Peyer's patch (tissue), 4 donors: ENCODE data around the gene CFD. TPM values are rescaled to one million over a fixed set of nuclear protein-coding genes. Genes with fewer than 3 reads are reported as not detected.

Source experiments
- DNase-seq, 3 donors: peaks; one replicate each; pipeline ENCODE4 v3.0.0-alpha.2; 2017 to 2019
- H3K27ac ChIP-seq, 4 donors: fragments of 200-600 bp; sonication (generic); one replicate each; pipeline ENCODE4 v1.5.1; 2016 to 2019
- H3K27me3 ChIP-seq, 2 donors: fragments of 200-600 bp; sonication (generic); one replicate each; pipeline ENCODE4 v1.5.1; 2019
- H3K36me3 ChIP-seq, 3 donors: fragments of 200-600 bp; sonication (generic); one replicate each; pipeline ENCODE4 v1.5.1; 2016 to 2019
- H3K4me1 ChIP-seq, 4 donors: fragments of 200-600 bp; sonication (generic); one replicate each; pipeline ENCODE4 v1.5.1; 2016 to 2019
- H3K4me3 ChIP-seq, 4 donors: fragments of 200-600 bp; sonication (generic); 1 replicate in 3 of 4; 2 replicates in 1 of 4; pipeline ENCODE4 v1.5.1; 2016 to 2019; ENCODE audit warnings: mild to moderate bottlenecking in 1 of 4
- H3K9me3 ChIP-seq, 4 donors: fragments of 200-600 bp; sonication (generic); one replicate each; pipeline ENCODE4 v1.5.1; 2016 to 2019; ENCODE audit warnings: mild to moderate bottlenecking in 1 of 4
- POLR2A ChIP-seq, 2 donors: fragments of 450-650 bp; IDR thresholded peaks; one replicate each; pipeline ENCODE4 v1.5.1; 2017; ENCODE audit warnings: antibody characterized with exemption in 2 of 2, mild to moderate bottlenecking in 2 of 2, moderate library complexity in 2 of 2
- total RNA-seq, 4 donors: library from RNA; depleted of rRNA; stranded (reverse); fragments of >200 nt; gene quantifications; one replicate each; pipeline ENCODE4 v1.1.0, GENCODE V29; 2016
- TF ChIP-seq, protein P1 (sequence below), 6 experiments: fragments of 450-650 bp in 4 of 6; fragments of 200-600 bp in 2 of 6; sonication (generic) in 1 of 6; IDR thresholded peaks; one replicate each; pipeline ENCODE4 v1.5.1; 2017 to 2019; ENCODE audit warnings: antibody characterized with exemption in 6 of 6, mild to moderate bottlenecking in 3 of 6, moderate library complexity in 1 of 6

The CFD gene
- total RNA-seq, 4 donors from 2014 or later: 140 to 403 (median 303) TPM

DNA sequence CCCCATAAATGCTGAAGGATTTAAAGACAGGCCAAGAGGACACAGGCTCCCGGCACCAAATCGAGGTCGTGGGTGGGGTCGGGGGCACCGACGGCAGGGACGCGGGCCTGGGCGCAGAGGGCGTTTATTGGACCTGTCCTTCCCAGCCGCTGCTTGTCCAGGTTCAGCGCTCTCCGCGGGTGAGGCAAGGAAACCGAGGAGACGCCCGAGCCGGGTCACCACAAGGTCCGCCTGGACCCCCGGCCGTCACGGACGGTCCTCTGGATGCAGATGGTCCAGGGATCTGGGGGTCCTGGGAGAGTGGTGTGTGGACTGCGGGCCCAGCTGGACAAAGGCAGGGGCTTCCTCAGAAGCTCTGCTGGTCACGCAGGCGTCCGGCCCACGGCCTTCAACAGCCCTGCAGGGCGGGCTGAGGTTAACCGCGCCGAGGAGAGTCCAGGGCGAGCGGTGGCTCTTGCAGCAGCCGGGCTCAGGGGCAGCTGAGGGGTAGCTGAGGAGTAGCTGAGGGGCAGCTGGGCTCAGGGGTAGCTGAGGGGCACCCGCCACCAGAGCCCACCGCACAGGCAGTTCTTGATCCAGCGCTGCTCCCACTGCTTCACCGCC lies 8.5 kb downstream of the CFD start:
- TF ChIP-seq, protein P1, sequence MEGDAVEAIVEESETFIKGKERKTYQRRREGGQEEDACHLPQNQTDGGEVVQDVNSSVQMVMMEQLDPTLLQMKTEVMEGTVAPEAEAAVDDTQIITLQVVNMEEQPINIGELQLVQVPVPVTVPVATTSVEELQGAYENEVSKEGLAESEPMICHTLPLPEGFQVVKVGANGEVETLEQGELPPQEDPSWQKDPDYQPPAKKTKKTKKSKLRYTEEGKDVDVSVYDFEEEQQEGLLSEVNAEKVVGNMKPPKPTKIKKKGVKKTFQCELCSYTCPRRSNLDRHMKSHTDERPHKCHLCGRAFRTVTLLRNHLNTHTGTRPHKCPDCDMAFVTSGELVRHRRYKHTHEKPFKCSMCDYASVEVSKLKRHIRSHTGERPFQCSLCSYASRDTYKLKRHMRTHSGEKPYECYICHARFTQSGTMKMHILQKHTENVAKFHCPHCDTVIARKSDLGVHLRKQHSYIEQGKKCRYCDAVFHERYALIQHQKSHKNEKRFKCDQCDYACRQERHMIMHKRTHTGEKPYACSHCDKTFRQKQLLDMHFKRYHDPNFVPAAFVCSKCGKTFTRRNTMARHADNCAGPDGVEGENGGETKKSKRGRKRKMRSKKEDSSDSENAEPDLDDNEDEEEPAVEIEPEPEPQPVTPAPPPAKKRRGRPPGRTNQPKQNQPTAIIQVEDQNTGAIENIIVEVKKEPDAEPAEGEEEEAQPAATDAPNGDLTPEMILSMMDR (IDR thresholded peaks at IDR 0.05): no peak
- TF ChIP-seq POLR2A (IDR thresholded peaks at IDR 0.05): no peak
- Histone ChIP-seq H3K27ac (no peak overlapping the region), H3K27me3 (no peaks in the 10 kb centered on the region), H3K9me3 (no peaks in the 10 kb centered on the region), H3K4me3 (no peak overlapping the region), H3K36me3 (peaks cover 0 to 24% (median 0%) of the 10 kb centered on the region in 3 donors), H3K4me1 (peaks cover 5 to 18% (median 7%) of the 10 kb centered on the region in 4 donors)
- DNase-seq: no peak

- peaks cover 0 to 28% (median 0%) of the 10 kb centered on the region in 3 donors for H3K36me3 ChIP-seq
- peak overlapping the region; percentile 52 to 81 (median 75) for H3K27ac ChIP-seq
- H3K27me3 ChIP-seq: no peaks in the 10 kb centered on the region
- TF ChIP-seq POLR2A (IDR thresholded peaks at IDR 0.05): no peak
- TF ChIP-seq, protein P1 (IDR thresholded peaks at IDR 0.05): no peak
- H3K4me1 ChIP-seq: peaks cover 3 to 11% (median 7%) of the 10 kb centered on the region in 4 donors
- no peaks in the 10 kb centered on the region for H3K9me3 ChIP-seq
- no peak for DNase-seq
- H3K4me3 ChIP-seq: no peak overlapping the region
These were observed 9.2 kb downstream of the CFD start for GRCh38 chr19:868458-869244.

DNA sequence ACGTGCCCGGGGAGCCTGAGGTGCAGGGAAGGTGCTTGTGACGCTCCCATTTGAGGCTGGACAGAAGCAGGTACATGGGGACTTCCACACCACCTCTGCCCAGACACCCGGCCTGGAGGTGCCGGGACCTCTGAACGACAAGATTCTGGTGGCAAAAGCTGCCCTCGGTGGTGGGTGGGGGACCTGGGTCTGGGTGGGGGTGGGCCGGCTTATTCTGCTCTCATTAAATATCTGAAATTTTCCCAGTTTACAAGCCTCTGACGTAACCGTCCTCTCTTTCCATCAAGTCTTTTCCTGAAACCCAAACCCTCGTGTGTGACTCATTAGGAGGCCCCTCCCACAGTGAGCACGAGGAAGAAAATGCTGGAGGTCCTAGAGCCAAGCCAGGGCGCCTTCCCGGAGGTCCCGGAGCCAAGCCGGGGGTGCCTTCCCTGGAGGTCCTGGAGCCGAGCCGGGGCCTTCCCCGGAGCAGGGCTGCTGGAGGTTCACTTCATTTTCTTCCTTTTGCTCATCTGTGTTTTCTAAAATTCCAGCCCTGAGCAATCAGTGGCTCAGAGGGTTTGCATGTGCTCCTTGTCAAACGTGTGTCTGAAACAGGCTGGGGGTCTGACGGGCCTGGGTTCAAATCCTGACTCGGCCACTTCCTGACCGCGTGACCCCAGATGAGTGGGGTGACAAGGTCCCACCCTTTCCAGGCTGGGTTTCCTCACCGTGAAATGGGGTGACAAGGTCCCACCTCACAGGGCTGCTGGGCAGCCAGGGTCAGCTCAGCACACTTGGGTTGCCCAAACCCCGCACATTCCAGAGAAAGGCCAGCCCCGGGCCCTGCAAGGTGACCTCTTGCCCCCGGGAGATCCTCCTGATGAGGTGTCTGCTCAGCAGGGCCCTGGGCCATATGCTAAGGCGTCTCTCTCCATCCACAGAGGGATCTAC lies 10.0 kb downstream of the CFD start:
- DNase-seq: peak in 1 of 3 donors; percentile 76
- Histone ChIP-seq H3K27ac (peak overlapping the region; percentile 57 to 81 (median 75)), H3K27me3 (no peaks in the 10 kb centered on the region), H3K36me3 (peaks cover 0 to 36% (median 0%) of the 10 kb centered on the region in 3 donors), H3K4me1 (peaks cover 0 to 10% (median 7%) of the 10 kb centered on the region in 4 donors), H3K9me3 (no peaks in the 10 kb centered on the region), H3K4me3 (no peak overlapping the region)
- no peak for TF ChIP-seq POLR2A (IDR thresholded peaks at IDR 0.05)

GRCh38 chr19:870314-870713 lies 10.8 kb downstream of the CFD start:
- H3K36me3 ChIP-seq: peaks cover 0 to 45% (median 0%) of the 10 kb centered on the region in 3 donors

GRCh38 chr19:870963-871401 lies 11.5 kb downstream of the CFD start:
- no peak for DNase-seq
- Histone ChIP-seq H3K9me3 (no peaks in the 10 kb centered on the region), H3K4me3 (no peak overlapping the region), H3K36me3 (peaks cover 0 to 51% (median 0%) of the 10 kb centered on the region in 3 donors), H3K4me1 (peaks cover 0 to 10% (median 7%) of the 10 kb centered on the region in 4 donors), H3K27ac (no peak overlapping the region), H3K27me3 (no peaks in the 10 kb centered on the region)
- TF ChIP-seq, protein P1 (IDR thresholded peaks at IDR 0.05): no peak
- no peak for TF ChIP-seq POLR2A (IDR thresholded peaks at IDR 0.05)

More at GRCh38 chr19:870314-870713, 10.8 kb downstream of the CFD start:
- no peak overlapping the region for H3K4me3 ChIP-seq
- no peak for DNase-seq
- H3K27ac ChIP-seq: peak overlapping the region in 3 of 4 donors; percentile 57 to 81 (median 79)
- TF ChIP-seq, protein P1 (IDR thresholded peaks at IDR 0.05): no peak
- TF ChIP-seq POLR2A (IDR thresholded peaks at IDR 0.05): no peak
- no peaks in the 10 kb centered on the region for H3K27me3 ChIP-seq
- H3K4me1 ChIP-seq: peaks cover 0 to 10% (median 7%) of the 10 kb centered on the region in 4 donors
- no peaks in the 10 kb centered on the region for H3K9me3 ChIP-seq
